GM21381 (cell line): Measurements from ENCODE around the gene NOTCH2.
A peak's percentile ranks its signal among the peaks of the same experiment; 100 is the strongest.
"Not testable (repeated sequence)": the region's sequence is repeated elsewhere in the genome, so short reads cannot be mapped to it uniquely, and the experiment has no call there.

Source experiments
- ATAC-seq: cut with Tn5 transposase; IDR thresholded peaks from one replicate; pipeline ENCODE4 v1.9.1; 2021; ENCODE audit warnings: mild to moderate bottlenecking, moderate library complexity; ENCODE audit not compliant: unreplicated experiment

Gene NOTCH2

DNA sequence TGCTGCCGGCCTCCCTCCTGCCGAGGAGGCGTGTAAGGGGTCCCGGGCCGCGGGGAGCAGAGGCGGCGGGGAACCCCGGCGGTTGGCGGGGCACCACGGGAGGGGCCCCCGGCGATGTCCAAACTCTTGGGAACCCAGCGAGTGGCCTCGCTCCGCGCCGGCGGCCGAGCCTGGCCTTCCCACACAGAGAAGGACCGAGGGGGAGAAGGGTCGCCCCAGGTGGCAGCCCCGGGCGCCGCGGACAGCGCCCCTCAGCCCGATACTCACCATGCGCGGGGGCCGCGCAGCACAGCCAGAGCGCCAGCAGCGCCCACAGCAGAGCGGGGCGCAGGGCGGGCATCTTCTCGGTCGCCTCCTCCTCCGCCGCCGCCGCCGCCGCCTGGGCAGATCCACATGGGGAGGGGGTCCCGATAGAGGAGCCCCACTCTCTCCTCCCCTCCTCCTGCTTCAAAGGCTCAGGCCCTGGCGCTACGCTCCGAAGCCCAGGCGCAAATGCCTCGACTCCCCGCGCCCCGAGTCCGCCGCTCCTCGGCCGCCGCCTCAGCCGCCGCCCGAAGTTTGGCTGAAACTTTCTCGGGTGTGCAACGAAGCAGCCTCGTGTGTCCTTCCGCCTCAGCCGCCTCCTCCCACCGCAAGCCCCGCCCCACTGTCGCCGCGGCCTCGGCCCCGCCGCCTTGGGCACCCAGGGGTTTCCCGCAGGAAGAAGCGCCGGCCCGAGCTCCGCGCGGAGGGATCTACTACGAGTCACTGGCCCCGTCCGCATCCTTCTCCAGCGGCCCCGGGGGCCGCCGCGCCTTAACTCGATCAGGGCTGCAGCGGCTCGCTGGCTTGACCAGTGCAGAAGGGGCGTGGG is at the start of gene NOTCH2:
Gene NOTCH2, minus strand, starts transcription at position 596 of the 853 bp plus-strand sequence. Its CDS starts 256 bp downstream, at position 340.
- ATAC-seq: peak; percentile 54

DNA sequence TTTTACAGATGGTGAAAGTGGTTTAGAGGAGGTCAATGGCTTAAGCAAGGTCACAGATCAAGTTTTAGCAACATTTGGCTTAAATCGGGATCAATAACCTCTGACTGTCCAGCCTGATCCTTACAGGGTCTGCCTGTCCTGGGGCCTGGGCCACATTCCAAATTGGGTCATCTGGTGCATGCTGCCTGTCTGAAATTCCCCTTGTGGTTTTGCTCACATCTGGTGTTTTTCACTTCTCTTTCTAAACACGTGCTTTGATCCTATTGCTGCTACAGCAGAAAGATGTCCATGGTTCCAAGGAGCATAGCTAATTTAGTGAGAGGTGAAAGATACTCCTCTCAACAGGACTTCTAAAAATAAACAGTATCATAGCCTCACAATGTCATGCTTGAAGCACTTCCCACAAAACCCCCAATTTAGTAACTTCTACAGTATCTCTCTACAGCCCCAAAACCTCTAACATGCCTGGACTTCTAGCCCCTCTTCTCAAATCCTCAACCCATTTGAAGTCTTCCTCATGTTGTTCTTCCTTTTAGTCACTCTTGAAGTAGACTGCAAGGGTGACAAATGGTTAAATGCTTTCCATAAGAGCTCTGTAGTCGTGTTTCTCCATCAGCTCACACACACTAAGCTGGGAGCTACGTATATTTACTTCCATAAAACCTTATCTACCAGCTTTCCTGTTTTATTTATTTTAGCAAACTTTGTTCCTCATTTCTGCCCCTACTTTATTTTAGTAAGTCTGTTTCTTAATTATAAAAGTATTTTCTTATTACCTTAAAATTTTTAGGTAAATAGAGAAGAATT is 48.1 kb upstream of the NOTCH2 start:
- peak; percentile 57 for ATAC-seq

DNA sequence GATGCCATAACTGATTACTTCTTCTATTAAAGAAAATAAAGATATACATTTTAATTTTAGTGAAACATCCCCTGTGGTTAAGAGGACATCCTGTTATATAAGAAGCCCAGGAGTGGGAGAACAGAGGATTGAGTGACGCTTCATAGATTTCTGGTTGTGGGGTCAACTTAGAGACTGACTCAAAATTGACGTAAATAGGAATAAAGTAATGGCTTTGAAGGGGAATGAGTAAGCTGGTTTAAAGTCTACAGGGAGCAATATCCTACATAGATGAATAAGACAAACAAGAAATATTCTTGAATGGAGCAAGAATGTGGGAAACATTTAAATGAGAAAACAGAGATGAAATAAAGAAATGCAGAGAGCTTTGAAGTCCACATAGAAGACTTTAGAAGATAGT is 46.6 kb upstream of the NOTCH2 start:
- not testable (repeated sequence) for ATAC-seq

GRCh38 chr1:120113134-120113533 is 43.7 kb upstream of the NOTCH2 start:
- not testable (repeated sequence) for ATAC-seq

- ATAC-seq: not testable (repeated sequence)
These were observed 42.8 kb upstream of the NOTCH2 start for GRCh38 chr1:120112212-120112611.

DNA sequence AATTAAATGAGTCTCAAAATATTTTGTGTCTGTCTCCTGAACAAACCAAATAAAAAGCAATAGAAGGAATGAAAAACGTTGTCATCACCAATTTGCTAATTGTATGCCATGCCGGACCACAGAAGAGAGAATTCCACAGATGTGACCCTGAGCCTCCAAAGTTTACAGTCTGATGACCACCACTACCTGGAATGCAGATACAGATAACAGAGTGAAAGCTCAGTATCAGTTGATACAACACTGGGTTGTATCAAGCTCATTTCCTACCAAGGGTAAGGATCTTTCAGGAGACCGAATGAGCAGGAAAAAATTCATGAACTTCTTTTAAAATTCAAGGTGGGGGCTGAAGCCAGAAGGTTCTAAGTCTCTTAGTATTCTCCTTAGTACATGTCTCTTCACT is 42.3 kb upstream of the NOTCH2 start:
- not testable (repeated sequence) for ATAC-seq

GRCh38 chr1:120111008-120111407 is 41.5 kb upstream of the NOTCH2 start:
- not testable (repeated sequence) for ATAC-seq

DNA sequence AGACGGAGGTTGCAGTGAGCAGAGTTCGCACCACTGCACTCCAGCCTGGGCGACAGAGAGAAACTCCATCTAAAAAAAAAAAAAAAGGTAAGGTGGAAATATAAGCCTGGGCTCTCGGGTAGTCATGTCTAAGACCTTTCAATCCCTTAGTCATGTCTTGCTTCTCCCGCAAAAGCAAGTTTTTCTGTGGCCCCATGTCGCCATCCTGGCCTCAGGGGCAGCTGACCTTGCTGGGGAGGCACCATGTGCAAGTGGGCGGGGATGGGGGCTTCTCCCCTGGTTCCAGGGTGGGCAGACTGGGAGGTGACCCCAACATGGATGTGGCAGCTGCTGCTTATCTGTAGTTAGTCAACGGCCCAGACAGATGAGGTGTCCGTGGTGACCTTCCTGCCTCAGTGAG is 40.2 kb upstream of the NOTCH2 start:
- not testable (repeated sequence) for ATAC-seq

GRCh38 chr1:120109180-120109579 is 39.7 kb upstream of the NOTCH2 start:
- ATAC-seq: not testable (repeated sequence)

GRCh38 chr1:120105288-120105687 is 35.8 kb upstream of the NOTCH2 start:
- not testable (repeated sequence) for ATAC-seq

- ATAC-seq: not testable (repeated sequence)
These were observed 34.3 kb upstream of the NOTCH2 start for GRCh38 chr1:120103768-120104167.

GRCh38 chr1:120101593-120101992 is 32.1 kb upstream of the NOTCH2 start:
- ATAC-seq: not testable (repeated sequence)

GRCh38 chr1:120100590-120100989 is 31.1 kb upstream of the NOTCH2 start:
- ATAC-seq: not testable (repeated sequence)

GRCh38 chr1:120098986-120099759 is 29.7 kb upstream of the NOTCH2 start:
- ATAC-seq: not testable (repeated sequence)

- not testable (repeated sequence) for ATAC-seq
These were observed 27.6 kb upstream of the NOTCH2 start for GRCh38 chr1:120096981-120097545.

- ATAC-seq: not testable (repeated sequence)
These were observed 24.2 kb upstream of the NOTCH2 start for GRCh38 chr1:120093548-120094181.

GRCh38 chr1:120092232-120093218 is 23.1 kb upstream of the NOTCH2 start:
- ATAC-seq: not testable (repeated sequence)

DNA sequence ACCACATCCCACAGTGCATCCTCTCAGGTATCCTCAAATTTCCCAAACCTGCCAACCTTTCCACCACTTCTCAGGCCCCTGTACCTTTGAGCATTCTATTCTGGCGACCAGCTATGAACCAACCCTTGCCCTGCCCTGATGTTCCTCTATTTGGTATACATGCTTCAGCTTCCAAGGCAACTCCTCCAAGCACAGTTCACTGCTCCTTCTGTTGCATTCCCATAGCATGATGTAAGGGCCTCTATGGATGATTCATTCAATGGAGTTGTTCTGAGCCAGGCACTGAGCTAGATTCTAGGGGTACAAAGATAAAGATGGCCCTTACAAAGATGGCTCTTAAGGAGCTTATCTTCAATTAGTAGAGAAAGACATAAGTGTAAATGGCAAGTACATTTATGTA is 21.4 kb upstream of the NOTCH2 start:
- ATAC-seq: not testable (repeated sequence)

DNA sequence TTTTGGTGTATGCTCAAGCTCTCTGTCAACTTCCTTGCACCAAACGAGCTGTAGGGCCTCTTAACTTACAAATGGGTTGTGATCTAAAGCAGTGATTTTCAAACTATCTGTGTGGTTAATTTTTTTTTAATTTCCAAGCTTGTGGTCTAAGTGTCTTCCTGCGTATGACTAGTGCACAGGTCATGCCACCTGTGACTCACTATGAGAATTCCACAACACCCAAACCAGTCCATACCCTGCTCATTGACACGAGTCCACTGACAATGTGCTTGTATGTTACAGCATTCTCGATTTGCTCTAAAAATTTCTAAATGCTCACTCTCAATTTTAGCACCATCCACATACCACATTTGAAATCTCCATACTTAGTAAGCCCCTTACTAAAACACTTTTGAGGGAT is 18.5 kb upstream of the NOTCH2 start:
- not testable (repeated sequence) for ATAC-seq
